Lung (tissue), 12 donors: ENCODE results near the gene SHPK. TPM values are rescaled to one million over a fixed set of nuclear protein-coding genes. Genes with fewer than 3 reads are reported as not detected.
A peak's percentile ranks its signal among the peaks of the same experiment; 100 is the strongest.

Source experiments
- ATAC-seq: fragments of 200-7000 bp; cut with Tn5 transposase; one replicate; pipeline ENCODE4 v1.9.1; 2020; ENCODE audit warnings: moderate number of reproducible peaks; ENCODE audit not compliant: insufficient read depth, low FRiP score
- DNase-seq, 3 donors: peaks; one replicate each; pipeline ENCODE4 v3.0.0-alpha.2; 2013 to 2017
- H3K27ac ChIP-seq, 2 donors: one replicate each; pipeline ENCODE4 v1.5.1; 2013; ENCODE audit warnings: mild to moderate bottlenecking in 2 of 2, moderate library complexity in 2 of 2, control low read depth in 1 of 2, inconsistent platforms in 1 of 2, low read depth in 1 of 2, low read length in 1 of 2
- H3K27me3 ChIP-seq, 3 donors: one replicate each; pipeline ENCODE4 v1.5.1; 2013; ENCODE audit warnings: low read length in 2 of 3; ENCODE audit not compliant: control insufficient read depth in 3 of 3, insufficient read depth in 3 of 3
- H3K36me3 ChIP-seq, 4 donors: one replicate each; pipeline ENCODE4 v1.5.1; 2013; ENCODE audit warnings: low read length in 4 of 4, mild to moderate bottlenecking in 1 of 4, moderate library complexity in 1 of 4; ENCODE audit not compliant: control insufficient read depth in 4 of 4, insufficient read depth in 4 of 4
- H3K4me1 ChIP-seq, 5 donors: one replicate each; pipeline ENCODE4 v1.5.1; 2013; ENCODE audit warnings: low read length in 5 of 5, mild to moderate bottlenecking in 2 of 5, moderate library complexity in 1 of 5; ENCODE audit not compliant: control insufficient read depth in 5 of 5, insufficient read depth in 5 of 5
- H3K4me3 ChIP-seq: one replicate; pipeline ENCODE4 v1.5.1; 2013; ENCODE audit warnings: mild to moderate bottlenecking, control low read depth, moderate library complexity
- H3K9ac ChIP-seq, 2 donors: one replicate each; pipeline ENCODE4 v1.5.1; 2013; ENCODE audit warnings: low read length in 2 of 2, control low read depth in 1 of 2; ENCODE audit not compliant: insufficient read depth in 1 of 2
- H3K9me3 ChIP-seq, 4 donors: one replicate each; pipeline ENCODE4 v1.5.1; 2013; ENCODE audit warnings: low read length in 3 of 4, mild to moderate bottlenecking in 1 of 4, moderate library complexity in 1 of 4; ENCODE audit not compliant: control insufficient read depth in 4 of 4, insufficient read depth in 3 of 4
- CTCF ChIP-seq: IDR thresholded peaks from 2 replicates; pipeline ENCODE4 v1.5.1; 2012; ENCODE audit warnings: mild to moderate bottlenecking; ENCODE audit errors: control extremely low read depth, extremely low read depth
- WGBS, 2 donors: extraction: QIAGEN DNeasy Blood & Tissue Kit; methylation state at CpG; one replicate each; pipeline ENCODE4 v1.1.7; 2013; 5-methylcytosine and 5-hydroxymethylcytosine counted together
- polyA plus RNA-seq, 2 donors: library from polyadenylated mRNA; stranded (reverse); fragments of 200-250 nt; gene quantifications; one replicate each; pipeline ENCODE4 v1.2.1, GENCODE V29; 2013
- total RNA-seq, 2 donors: library from RNA; depleted of rRNA in 1 of 2; stranded (reverse); fragments of >200 nt in 1 of 2; gene quantifications; one replicate each; pipeline ENCODE4 v1.2.1, GENCODE V29; 2014 to 2021
- donor health status: control.
- donor health status: control.
- donor health status: Bipolar disorder and iron deficiency.
- donor health status: healthy.
- donor health status: DM: yes; HTN: yes; CAD: no.

Gene SHPK
- total and polyA plus RNA-seq, 4 donors, result 4.9 to 16.8 (median 11.3) TPM

DNA sequence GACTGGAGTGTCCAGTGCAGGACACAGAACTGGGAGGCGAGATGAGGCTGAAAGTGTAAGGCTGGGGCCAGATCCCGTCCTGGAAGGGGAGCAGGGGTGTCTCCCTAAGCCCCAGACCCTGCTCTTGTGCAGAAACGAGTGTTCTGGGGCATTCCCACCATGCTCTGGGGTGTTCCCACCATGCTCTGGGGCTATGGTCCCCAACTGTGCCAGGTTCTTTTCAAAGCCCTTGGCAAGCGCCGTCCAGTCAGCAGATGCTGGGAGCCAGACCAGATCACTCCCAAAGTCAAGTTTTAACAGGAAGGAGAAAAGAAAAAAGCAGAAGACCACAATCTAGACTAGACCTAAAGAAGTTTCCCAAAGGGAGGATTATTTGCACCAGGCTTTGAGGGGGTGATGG lies 29.8 kb upstream of the SHPK start:
- H3K36me3 ChIP-seq, result peaks cover 5 to 28% (median 18%) of the 10 kb centered on the region in 4 donors
- no peaks in the 10 kb centered on the region for H3K9me3 ChIP-seq
- H3K27me3 ChIP-seq, result no peaks in the 10 kb centered on the region
- no peak overlapping the region for H3K9ac ChIP-seq
- DNase-seq (no peak), ATAC-seq (no peak)
- WGBS, 2 donors, result 86 to 96% methylated on average over 5 of the region's 5 CpGs
- no peak overlapping the region for H3K4me3 ChIP-seq
- peaks cover 4 to 26% (median 9%) of the 10 kb centered on the region in 5 donors for H3K4me1 ChIP-seq
- TF ChIP-seq CTCF, result no peak
- H3K27ac ChIP-seq, result peak overlapping the region in 1 of 2 donors; percentile 100

DNA sequence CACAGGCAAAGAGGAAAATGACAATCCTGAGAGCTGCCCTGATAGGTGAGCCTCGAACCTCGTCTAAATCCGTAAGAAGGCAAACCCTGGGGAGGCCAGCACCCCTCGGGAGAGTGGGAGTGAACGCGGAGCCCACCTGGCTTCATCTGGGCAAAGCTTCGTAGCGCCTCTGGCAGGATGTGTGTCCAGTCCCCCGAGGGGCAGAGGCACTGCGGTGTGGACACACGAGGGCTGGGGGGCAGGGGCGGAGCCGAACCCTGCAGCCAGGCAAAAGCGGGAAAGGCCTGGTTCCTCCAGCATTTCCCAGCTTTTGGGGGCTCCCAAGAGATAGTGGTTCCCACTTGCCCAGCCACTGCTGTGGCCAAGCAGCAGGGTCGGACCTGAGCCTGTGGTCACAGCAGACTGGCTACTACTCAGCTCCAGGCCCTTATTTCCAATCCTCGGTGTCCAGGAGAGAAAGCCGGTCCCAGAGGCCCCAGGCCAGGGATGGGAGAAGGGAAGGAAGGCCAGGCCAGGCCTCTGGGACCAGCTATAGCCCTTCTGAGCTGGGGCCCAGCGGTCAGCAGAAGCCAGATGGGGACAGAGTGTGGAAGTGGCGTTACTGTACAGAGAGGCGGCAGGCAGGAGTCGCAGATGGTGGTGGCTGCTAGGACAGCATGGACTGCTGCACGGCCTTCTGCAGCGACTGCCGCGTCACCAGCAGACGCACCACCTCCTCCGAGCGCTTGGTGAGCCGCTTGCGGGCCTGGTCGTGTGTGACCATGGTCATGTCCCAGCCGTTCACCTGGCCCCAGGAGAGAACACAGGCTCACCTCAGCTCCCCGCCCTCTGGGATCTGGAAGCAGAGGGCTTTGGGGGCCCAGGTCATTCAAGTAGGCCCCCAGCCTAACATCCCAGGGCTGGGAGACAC lies 27.3 kb upstream of the SHPK start:
- H3K27me3 ChIP-seq, result no peaks in the 10 kb centered on the region
- peaks cover 5 to 38% (median 15%) of the 10 kb centered on the region in 4 donors for H3K36me3 ChIP-seq
- no peak overlapping the region for H3K9ac ChIP-seq
- no peaks in the 10 kb centered on the region for H3K9me3 ChIP-seq
- TF ChIP-seq CTCF, result no peak
- no peak for ATAC-seq
- DNase-seq, result no peak
- 93% methylated on average over 33 of the region's 33 CpGs for WGBS, 2 donors
- H3K27ac ChIP-seq, result no peak overlapping the region
- peaks cover 0 to 30% (median 6%) of the 10 kb centered on the region in 5 donors for H3K4me1 ChIP-seq
- no peak overlapping the region for H3K4me3 ChIP-seq

DNA sequence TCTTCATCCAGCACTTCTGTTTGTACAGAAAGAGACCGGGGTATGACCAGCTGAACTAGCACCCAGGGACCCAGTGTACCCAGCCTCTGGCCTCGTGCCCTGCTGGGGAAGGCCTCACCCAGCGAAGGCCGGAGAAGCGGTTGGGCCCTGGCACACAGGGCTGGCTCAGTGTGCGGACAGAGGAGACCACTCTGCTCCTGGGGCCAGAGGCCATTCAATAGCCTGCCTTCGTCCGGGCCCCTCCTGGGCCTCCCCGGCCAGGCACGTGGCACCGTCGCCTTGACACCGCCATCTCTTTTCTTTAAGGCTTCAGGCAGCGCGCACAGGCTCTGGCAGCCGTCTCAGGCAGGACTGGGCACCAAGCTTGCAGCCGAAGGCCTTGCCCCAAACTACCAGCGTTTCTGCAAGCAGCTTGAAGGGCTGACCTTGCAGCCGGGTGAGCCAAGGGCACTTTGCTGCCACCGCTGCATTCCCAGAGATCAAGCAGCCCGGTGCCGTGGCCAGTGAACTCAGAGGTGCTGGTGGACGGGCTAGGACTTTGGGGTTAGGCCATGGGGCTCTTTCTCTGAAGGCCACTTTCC lies 24.4 kb upstream of the SHPK start:
- H3K27me3 ChIP-seq, result no peaks in the 10 kb centered on the region
- H3K9ac ChIP-seq, result no peak overlapping the region
- no peak for DNase-seq
- 91 to 94% methylated on average over 23 of the region's 23 CpGs for WGBS, 2 donors
- H3K27ac ChIP-seq, result peak overlapping the region in 1 of 2 donors; percentile 86
- ATAC-seq, result peak; percentile 9
- peaks cover 0 to 17% (median 0%) of the 10 kb centered on the region in 5 donors for H3K4me1 ChIP-seq
- no peak overlapping the region for H3K4me3 ChIP-seq
- TF ChIP-seq CTCF, result no peak
- H3K36me3 ChIP-seq, result peaks cover 5 to 46% (median 12%) of the 10 kb centered on the region in 4 donors
- H3K9me3 ChIP-seq, result no peaks in the 10 kb centered on the region
